DOHH2 (cell line): ENCODE data around the gene SLC25A33.

Experiments used
- CTCF ChIP-seq: fragments of 200-600 bp; sonication (generic); IDR thresholded peaks from one replicate; pipeline ENCODE4 v1.5.1; 2014; ENCODE audit warnings: antibody characterized with exemption, mild to moderate bottlenecking, low read depth, low read length; ENCODE audit not compliant: poor library complexity, severe bottlenecking
- EZH2phosphoT487 ChIP-seq: fragments of 200-600 bp; sonication (generic); IDR thresholded peaks from 2 replicates; pipeline ENCODE4 v1.6.1; 2017; ENCODE audit warnings: borderline replicate concordance, mild to moderate bottlenecking, antibody characterized with exemption, low read length, moderate library complexity, mixed read lengths

DNA sequence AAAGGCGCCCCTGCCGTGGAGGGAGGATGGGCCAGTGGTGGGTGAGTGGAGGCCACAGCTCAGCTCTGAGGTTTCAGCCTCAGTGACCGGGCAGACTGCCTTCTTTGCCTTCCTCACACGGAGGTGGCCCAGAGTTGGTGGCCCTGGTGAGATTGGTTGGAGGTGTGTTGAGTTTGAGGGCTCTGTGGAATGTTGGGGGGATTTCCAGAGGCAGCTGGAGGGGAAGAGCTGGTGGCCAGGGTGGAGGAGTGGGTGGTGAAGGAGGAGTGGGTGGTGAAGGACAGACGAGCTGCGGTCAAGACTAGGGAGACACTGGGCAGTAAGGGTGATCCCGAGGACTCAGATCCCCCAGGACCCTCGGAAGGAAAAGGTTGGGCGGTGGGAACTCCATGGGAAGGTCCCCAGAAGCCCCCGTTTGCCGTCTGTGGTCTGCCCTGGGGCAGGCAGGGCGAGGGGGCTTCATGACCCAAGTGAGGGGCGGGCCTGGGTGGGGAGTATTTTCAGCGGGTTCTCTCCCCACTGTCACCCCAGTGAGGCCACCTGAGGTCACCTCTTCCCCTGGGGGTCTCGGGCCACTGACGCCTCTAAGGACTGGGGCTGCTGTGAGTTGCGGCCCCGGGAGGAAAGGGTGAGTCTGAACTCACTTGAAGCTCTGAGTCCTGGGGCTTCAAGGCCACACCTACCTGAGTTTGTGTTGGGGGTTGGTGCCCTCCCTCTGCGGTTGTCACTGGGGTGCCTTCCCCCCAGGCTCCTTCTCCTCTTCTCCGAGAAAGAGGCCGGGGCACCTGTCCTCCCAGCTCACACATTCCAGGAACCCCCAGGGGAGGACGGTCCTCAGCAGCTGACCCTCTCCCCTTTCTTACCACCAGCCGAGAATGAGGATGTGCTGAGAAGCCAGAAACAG lies 89.5 kb downstream of the SLC25A33 start:
- TF ChIP-seq CTCF (no peak), EZH2phosphoT487 (no peak)
